A549 (cell line): ENCODE results near the gene VSIR.

Source experiments
- EHMT2 ChIP-seq: fragments of 200-600 bp; sonication (generic); IDR thresholded peaks from 2 replicates; pipeline ENCODE4 v1.6.1; 2016; ENCODE audit warnings: antibody characterized with exemption, low read depth, mild to moderate bottlenecking, moderate library complexity
- MYC ChIP-seq: IDR thresholded peaks from 2 replicates; pipeline ENCODE4 v1.6.1; 2012; ENCODE audit warnings: mild to moderate bottlenecking, inconsistent platforms, low read length, improper control_type of control experiment, borderline replicate concordance
- SREBF2 ChIP-seq: fragments of 450-650 bp; IDR thresholded peaks from 2 replicates; pipeline ENCODE4 v1.6.1; 2014; ENCODE audit warnings: mild to moderate bottlenecking, moderate library complexity
- ZC3H11A ChIP-seq: fragments of 450-650 bp; IDR thresholded peaks from 2 replicates; pipeline ENCODE4 v1.6.1; 2014; ENCODE audit warnings: antibody characterized with exemption, mild to moderate bottlenecking
- ZFP36 ChIP-seq: fragments of 450-650 bp; IDR thresholded peaks from 2 replicates; pipeline ENCODE4 v1.6.1; 2014; ENCODE audit warnings: borderline replicate concordance; ENCODE audit not compliant: partially characterized antibody
- TF ChIP-seq, protein P1 (sequence below): fragments of >200 bp; sonication (Bioruptor Twin); formaldehyde crosslinking; IDR thresholded peaks from 3 replicates; pipeline ENCODE4 v1.5.1; 2016
- TF ChIP-seq, protein P2 (sequence below): fragments of 450-650 bp; IDR thresholded peaks from 2 replicates; pipeline ENCODE4 v1.6.1; 2014; ENCODE audit warnings: antibody characterized with exemption

DNA sequence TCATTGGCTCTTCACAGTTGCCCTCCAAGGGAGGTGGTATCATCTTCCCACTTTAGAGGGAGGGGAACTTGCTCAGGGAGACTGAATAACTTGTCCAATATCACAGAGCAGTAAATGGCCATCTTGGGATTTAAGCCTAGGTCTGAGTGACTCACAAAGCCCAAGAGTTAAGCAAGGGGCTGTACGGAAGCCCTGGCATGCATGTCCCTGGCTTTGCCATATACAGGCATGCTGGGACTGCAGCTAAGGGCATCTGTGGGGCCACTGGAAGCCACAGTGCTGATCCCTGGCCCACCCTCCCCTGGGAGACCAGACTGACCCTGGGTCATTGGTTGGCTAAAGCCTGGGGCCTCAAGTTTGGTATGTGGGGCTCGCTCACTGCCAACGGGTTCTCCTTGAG, 3.1 kb downstream of the VSIR start:
- TF ChIP-seq, protein P1, sequence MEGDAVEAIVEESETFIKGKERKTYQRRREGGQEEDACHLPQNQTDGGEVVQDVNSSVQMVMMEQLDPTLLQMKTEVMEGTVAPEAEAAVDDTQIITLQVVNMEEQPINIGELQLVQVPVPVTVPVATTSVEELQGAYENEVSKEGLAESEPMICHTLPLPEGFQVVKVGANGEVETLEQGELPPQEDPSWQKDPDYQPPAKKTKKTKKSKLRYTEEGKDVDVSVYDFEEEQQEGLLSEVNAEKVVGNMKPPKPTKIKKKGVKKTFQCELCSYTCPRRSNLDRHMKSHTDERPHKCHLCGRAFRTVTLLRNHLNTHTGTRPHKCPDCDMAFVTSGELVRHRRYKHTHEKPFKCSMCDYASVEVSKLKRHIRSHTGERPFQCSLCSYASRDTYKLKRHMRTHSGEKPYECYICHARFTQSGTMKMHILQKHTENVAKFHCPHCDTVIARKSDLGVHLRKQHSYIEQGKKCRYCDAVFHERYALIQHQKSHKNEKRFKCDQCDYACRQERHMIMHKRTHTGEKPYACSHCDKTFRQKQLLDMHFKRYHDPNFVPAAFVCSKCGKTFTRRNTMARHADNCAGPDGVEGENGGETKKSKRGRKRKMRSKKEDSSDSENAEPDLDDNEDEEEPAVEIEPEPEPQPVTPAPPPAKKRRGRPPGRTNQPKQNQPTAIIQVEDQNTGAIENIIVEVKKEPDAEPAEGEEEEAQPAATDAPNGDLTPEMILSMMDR: no peak
- TF ChIP-seq, protein P2, sequence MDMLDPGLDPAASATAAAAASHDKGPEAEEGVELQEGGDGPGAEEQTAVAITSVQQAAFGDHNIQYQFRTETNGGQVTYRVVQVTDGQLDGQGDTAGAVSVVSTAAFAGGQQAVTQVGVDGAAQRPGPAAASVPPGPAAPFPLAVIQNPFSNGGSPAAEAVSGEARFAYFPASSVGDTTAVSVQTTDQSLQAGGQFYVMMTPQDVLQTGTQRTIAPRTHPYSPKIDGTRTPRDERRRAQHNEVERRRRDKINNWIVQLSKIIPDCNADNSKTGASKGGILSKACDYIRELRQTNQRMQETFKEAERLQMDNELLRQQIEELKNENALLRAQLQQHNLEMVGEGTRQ: no peak
- TF ChIP-seq EHMT2 (no peak), MYC (no peak), SREBF2 (no peak), ZFP36 (no peak), ZC3H11A (no peak)
